GM12875 (cell line): Measurements from ENCODE around the gene CPB2.

ENCODE experiments used
- H3K4me3 ChIP-seq: one replicate; pipeline ENCODE4 v1.5.1; 2011; ENCODE audit warnings: low read depth, low read length, control low read depth
- CTCF ChIP-seq: IDR thresholded peaks from 2 replicates; pipeline ENCODE4 v1.5.1; 2011; ENCODE audit warnings: low read depth, mild to moderate bottlenecking, control low read depth, inconsistent platforms, low read length, moderate library complexity, borderline replicate concordance; ENCODE audit not compliant: insufficient read depth

The CPB2 gene

GRCh38 chr13:46121033-46121432 lies 16.2 kb upstream of the CPB2 start:
- H3K4me3 ChIP-seq: no peak overlapping the region
- no peak for TF ChIP-seq CTCF

DNA sequence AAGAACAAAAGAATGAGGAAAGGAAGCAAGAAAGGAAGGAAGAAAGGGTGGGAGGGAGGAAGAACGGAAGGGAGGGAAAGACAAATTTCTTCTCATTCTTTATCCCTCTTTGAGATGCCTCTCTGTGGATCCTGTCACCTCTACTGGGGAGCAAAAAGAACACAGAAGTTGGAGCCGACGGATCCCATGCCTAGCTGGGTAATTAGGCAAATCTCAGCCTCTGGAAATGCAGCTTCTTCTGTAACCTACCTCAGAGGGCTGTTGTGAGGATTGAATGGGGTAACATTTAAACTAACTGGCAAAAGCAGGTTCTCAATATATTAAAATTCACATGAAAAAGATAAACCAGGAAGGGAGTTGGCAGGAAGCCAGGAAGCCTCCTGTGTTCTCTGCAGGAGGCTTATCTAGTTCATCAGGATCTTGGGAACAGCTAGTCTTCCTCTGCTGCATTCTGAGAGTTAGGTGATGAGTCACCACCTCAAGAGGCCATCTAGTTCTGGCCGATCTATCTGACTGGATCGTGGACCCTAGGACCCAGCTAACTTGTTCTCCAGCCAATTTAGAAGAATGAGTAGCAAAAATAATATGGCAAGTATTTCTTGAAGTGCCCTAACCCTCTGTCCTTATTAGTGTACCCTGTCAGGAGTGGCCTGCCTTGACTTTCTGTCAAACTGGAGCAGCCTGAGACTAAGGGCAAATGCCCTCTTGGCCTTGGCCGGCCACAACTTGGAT lies 15.2 kb upstream of the CPB2 start:
- H3K4me3 ChIP-seq: no peak overlapping the region
- TF ChIP-seq CTCF: no peak

DNA sequence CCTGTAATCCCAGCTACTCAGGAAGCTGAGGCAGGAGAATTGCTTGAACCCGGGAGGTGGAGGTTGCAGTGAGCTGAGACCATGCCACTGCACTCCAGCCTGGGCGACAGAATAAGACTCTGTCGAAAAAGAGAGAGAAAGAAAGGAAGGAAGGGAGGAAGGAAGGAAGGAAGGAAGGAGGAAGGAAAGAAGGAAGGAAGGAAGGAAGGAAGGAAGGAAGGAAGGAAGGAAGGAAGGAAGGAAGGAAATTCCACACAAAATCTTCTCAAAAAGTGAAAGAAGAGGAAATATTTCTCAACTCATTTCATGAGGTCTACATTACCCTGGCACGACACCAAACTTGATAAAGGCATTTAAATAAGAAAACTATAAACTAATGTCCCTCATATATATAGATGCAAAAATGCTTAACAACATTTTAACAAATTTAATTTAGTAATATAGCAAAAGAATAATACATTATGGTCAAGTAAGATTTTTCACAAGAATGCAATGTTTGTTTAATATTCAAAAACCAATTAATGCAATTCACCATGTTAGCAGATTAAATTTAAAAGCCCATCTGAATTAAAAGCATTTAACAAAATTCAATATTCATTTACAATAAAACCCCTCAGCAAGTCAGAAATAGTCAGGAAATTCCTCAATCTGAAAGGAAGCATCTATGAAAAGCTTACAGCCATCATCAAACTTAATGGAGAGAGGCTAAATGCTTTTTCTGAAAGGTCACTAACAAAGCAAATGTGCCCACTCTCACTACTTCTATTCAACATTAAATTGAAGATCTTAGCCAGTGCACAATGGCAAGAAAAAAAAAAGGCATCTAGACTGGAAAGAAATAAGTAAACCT lies 12.0 kb upstream of the CPB2 start:
- no peak overlapping the region for H3K4me3 ChIP-seq
- TF ChIP-seq CTCF: no peak

GRCh38 chr13:46114613-46115012 lies 9.8 kb upstream of the CPB2 start:
- no peak for TF ChIP-seq CTCF
- H3K4me3 ChIP-seq: no peak overlapping the region

DNA sequence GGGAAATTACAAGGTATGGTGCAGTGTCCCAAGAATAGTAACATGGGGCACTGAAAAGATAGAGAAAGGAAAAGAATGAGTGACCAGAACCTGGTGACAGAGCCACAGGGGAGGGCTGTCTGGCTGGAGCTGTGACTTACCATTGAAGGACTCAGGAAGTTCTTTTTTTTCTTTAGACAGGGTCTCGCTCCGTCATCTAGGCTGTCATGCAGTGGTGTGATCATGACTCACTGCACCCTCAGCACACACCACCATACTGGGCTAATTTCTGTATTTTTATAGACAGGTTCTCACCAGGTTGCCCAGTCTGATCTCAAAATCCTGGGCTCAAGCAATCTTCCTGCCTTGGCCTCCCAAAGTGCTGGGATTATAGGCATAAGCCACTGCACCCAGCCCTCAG lies 8.8 kb upstream of the CPB2 start:
- H3K4me3 ChIP-seq: no peak overlapping the region
- no peak for TF ChIP-seq CTCF

DNA sequence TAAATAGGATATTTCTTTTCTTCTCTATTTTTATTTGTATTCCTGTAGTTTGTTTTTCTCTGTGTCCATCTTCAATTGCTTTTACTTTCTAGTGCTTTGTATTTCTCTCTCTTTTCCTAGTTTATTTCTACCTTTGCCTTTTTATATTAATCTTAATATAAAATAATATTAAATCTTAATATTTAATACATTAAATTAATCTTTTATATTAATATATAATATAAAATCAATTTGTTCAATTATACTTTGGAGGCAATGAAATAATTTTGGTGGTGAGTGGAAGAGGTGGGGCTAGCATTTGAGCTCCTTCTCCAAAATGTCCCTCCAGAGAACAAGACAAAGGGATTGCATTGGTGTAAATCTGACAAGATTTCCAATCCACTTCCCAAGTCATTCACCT lies 6.3 kb upstream of the CPB2 start:
- TF ChIP-seq CTCF: no peak
- no peak overlapping the region for H3K4me3 ChIP-seq

DNA sequence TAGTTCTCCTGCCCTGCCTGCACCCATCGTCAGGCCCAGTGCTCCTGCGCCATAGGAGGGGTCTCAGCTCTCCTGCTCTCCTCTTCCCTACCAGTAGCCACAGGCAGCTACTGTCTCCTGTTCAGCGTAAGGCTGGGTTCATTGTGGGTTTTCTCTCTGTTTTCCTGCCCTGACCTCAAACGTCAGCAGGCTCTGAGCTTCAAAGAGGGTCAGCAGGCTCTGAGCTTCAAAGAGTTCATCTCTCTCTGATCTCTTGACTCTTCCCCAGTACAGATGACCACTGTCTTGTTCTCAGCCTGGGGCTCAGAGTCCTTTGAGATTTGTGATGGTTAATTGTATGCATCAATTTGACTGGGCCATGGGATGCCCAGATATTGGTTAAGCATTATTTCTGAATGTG lies 4.6 kb upstream of the CPB2 start:
- TF ChIP-seq CTCF: no peak

More for the DNA sequence above, 4.6 kb upstream of the CPB2 start:
- H3K4me3 ChIP-seq: no peak overlapping the region
